ENCODE results near the gene FLNC. TPM values are rescaled to one million over a fixed set of nuclear protein-coding genes. Genes with fewer than 3 reads are reported as not detected.

Gene FLNC
- total RNA-seq, 1 donor from 2014 or later = 241 TPM

GRCh38 chr7:128838109-128838779 lies 8.0 kb downstream of the FLNC start:
- H3K27me3 Mint-ChIP-seq (ENCODE audit: unreplicated experiment) = peaks cover 11% of the 10 kb centered on the region
- no peak overlapping the region for H3K27ac Mint-ChIP-seq (ENCODE audit: unreplicated experiment)
- peaks cover 7% of the 10 kb centered on the region for H3K9me3 Mint-ChIP-seq (ENCODE audit: unreplicated experiment)
- H3K4me3 Mint-ChIP-seq (ENCODE audit: unreplicated experiment) = no peak overlapping the region
- H3K36me3 Mint-ChIP-seq (ENCODE audit: unreplicated experiment) = peaks cover 10% of the 10 kb centered on the region
- peaks cover 9% of the 10 kb centered on the region for H3K4me1 Mint-ChIP-seq (ENCODE audit: low read depth, unreplicated experiment)
- DNase-seq = no peak
- TF ChIP-seq CTCF (IDR thresholded peaks at IDR 0.05; ENCODE audit: partially characterized antibody, unreplicated experiment) = no peak

GRCh38 chr7:128838981-128839731 lies 8.9 kb downstream of the FLNC start:
- no peak overlapping the region for H3K4me3 Mint-ChIP-seq (ENCODE audit: unreplicated experiment)
- H3K27me3 Mint-ChIP-seq (ENCODE audit: unreplicated experiment) = peaks cover 7% of the 10 kb centered on the region
- no peak for DNase-seq
- no peak overlapping the region for H3K27ac Mint-ChIP-seq (ENCODE audit: unreplicated experiment)
- TF ChIP-seq CTCF (IDR thresholded peaks at IDR 0.05; ENCODE audit: partially characterized antibody, unreplicated experiment) = no peak
- H3K4me1 Mint-ChIP-seq (ENCODE audit: low read depth, unreplicated experiment) = peaks cover 7% of the 10 kb centered on the region
- H3K9me3 Mint-ChIP-seq (ENCODE audit: unreplicated experiment) = peaks cover 6% of the 10 kb centered on the region
- H3K36me3 Mint-ChIP-seq (ENCODE audit: unreplicated experiment) = peaks cover 10% of the 10 kb centered on the region

GRCh38 chr7:128839751-128840177 lies 9.6 kb downstream of the FLNC start:
- H3K9me3 Mint-ChIP-seq (ENCODE audit: unreplicated experiment) = peaks cover 1% of the 10 kb centered on the region
- peaks cover 2% of the 10 kb centered on the region for H3K4me1 Mint-ChIP-seq (ENCODE audit: low read depth, unreplicated experiment)
- H3K36me3 Mint-ChIP-seq (ENCODE audit: unreplicated experiment) = peaks cover 5% of the 10 kb centered on the region

GRCh38 chr7:128840326-128841170 lies 10.3 kb downstream of the FLNC start:
- Mint-ChIP-seq H3K9me3 (ENCODE audit: unreplicated experiment) (peaks cover 1% of the 10 kb centered on the region), H3K27me3 (ENCODE audit: unreplicated experiment) (peaks cover 2% of the 10 kb centered on the region), H3K4me1 (ENCODE audit: low read depth, unreplicated experiment) (no peaks in the 10 kb centered on the region), H3K4me3 (ENCODE audit: unreplicated experiment) (no peak overlapping the region), H3K27ac (ENCODE audit: unreplicated experiment) (no peak overlapping the region), H3K36me3 (ENCODE audit: unreplicated experiment) (peaks cover 4% of the 10 kb centered on the region)
- no peak for TF ChIP-seq CTCF (IDR thresholded peaks at IDR 0.05; ENCODE audit: partially characterized antibody, unreplicated experiment)
- no peak for DNase-seq

More at GRCh38 chr7:128839751-128840177, 9.6 kb downstream of the FLNC start:
- TF ChIP-seq CTCF (IDR thresholded peaks at IDR 0.05; ENCODE audit: partially characterized antibody, unreplicated experiment) = no peak
- peaks cover 4% of the 10 kb centered on the region for H3K27me3 Mint-ChIP-seq (ENCODE audit: unreplicated experiment)
- DNase-seq = no peak
- no peak overlapping the region for H3K4me3 Mint-ChIP-seq (ENCODE audit: unreplicated experiment)
- no peak overlapping the region for H3K27ac Mint-ChIP-seq (ENCODE audit: unreplicated experiment)

All from glutamatergic neuron (in vitro differentiated cells).